Colonic mucosa (tissue), 4 donors: Measurements from ENCODE around the gene NEU1. TPM values are rescaled to one million over a fixed set of nuclear protein-coding genes. Genes with fewer than 3 reads are reported as not detected.
A peak's percentile ranks its signal among the peaks of the same experiment; 100 is the strongest.
"Not testable (repeated sequence)": the region's sequence is repeated elsewhere in the genome, so short reads cannot be mapped to it uniquely, and the experiment has no call there.

ENCODE experiments used
- DNase-seq: peaks from one replicate; pipeline ENCODE4 v3.0.0-alpha.2; 2020
- H3K27ac ChIP-seq: fragments of 200-600 bp; one replicate; pipeline ENCODE4 v1.8.0; 2021
- H3K27me3 ChIP-seq: fragments of 200-600 bp; one replicate; pipeline ENCODE4 v1.8.0; 2021
- H3K36me3 ChIP-seq: fragments of 200-600 bp; one replicate; pipeline ENCODE4 v1.8.0; 2021
- H3K4me1 ChIP-seq: fragments of 200-600 bp; one replicate; pipeline ENCODE4 v1.8.0; 2021; ENCODE audit warnings: mild to moderate bottlenecking
- H3K4me3 ChIP-seq: fragments of 200-600 bp; one replicate; pipeline ENCODE4 v1.8.0; 2021
- H3K9ac ChIP-seq, 2 donors: one replicate each; pipeline ENCODE4 v1.7.0; 2013; ENCODE audit warnings: control low read depth in 2 of 2, low read depth in 2 of 2, low read length in 2 of 2
- H3K9me3 ChIP-seq: fragments of 200-600 bp; one replicate; pipeline ENCODE4 v1.8.0; 2021
- CTCF ChIP-seq: fragments of 200-600 bp; IDR thresholded peaks from one replicate; pipeline ENCODE4 v1.8.0; 2022; ENCODE audit warnings: antibody characterized with exemption, mild to moderate bottlenecking
- intact Hi-C: fragments of 100-400 bp; cut with DNase I; formaldehyde crosslinking; loops from one replicate; pipeline ENCODE4 v1.14.1; 2022
- total RNA-seq, 2 donors: library from RNA; stranded (reverse); fragmentation: NEBNext Ultra II Directional in 1 of 2; extraction: Animal tissue kit (Norgen Biotek cat#: 25700) in 1 of 2; gene quantifications; one replicate each; pipeline ENCODE4 v1.2.1, GENCODE V29; 2021
- donor health status: healthy.
- donor health status: DM: no; HTN: no; CAD: no.
- donor health status: DM: no; HTN: no; CAD: no.

The NEU1 gene
- total RNA-seq, 2 donors from 2014 or later = 33.8 to 47.4 TPM

- Histone ChIP-seq H3K9me3 (no peaks in the 10 kb centered on the region), H3K9ac (peak overlapping the region in 1 of 2 donors; percentile 62), H3K27ac (peak overlapping the region; percentile 93), H3K4me1 (peaks cover 18% of the 10 kb centered on the region), H3K27me3 (no peaks in the 10 kb centered on the region), H3K4me3 (no peak overlapping the region), H3K36me3 (no peaks in the 10 kb centered on the region)
- intact Hi-C loops = no loop called here
- DNase-seq = no peak
- no peak for TF ChIP-seq CTCF
Observed at GRCh38 chr6:31874836-31875572, 12.4 kb upstream of the NEU1 start.

DNA sequence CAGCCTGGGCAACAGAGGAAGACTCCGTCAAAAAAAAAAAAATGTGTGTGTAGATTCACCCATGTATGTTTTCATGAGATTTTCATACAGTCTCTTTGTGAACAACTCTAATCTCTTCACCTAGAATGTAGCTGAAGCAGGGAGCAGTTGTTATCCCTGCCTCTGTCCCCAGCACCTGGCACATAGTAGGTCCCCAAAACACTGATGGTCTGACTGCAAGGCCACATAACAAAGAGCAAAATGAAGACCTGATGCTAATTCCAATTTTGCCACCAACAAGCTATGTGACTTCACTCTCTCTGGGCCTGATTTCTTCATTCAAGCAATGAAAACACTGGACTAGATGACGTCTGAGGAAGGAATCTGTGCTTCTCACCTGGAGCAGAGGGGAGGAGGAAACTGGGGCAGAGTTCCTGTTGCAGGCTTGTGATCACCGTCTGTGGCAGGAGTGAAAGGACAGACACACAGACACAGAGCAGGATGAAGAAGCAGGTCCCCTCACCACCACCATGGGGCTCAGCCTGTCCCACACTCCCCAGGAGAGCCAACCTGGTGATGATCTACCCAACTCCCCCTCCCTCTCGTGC, 11.6 kb upstream of the NEU1 start:
- no peak for DNase-seq
- H3K9ac ChIP-seq = peak overlapping the region in 1 of 2 donors; percentile 60
- H3K4me1 ChIP-seq = peaks cover 13% of the 10 kb centered on the region
- no peaks in the 10 kb centered on the region for H3K36me3 ChIP-seq
- no peak overlapping the region for H3K4me3 ChIP-seq
- peak overlapping the region; percentile 93 for H3K27ac ChIP-seq
- TF ChIP-seq CTCF = no peak
- intact Hi-C loops = no loop called here
- no peaks in the 10 kb centered on the region for H3K27me3 ChIP-seq
- no peaks in the 10 kb centered on the region for H3K9me3 ChIP-seq

GRCh38 chr6:31871046-31871659, 8.5 kb upstream of the NEU1 start:
- peaks cover 12% of the 10 kb centered on the region for H3K4me1 ChIP-seq
- TF ChIP-seq CTCF = no peak
- no peak overlapping the region for H3K27ac ChIP-seq
- H3K9me3 ChIP-seq = no peaks in the 10 kb centered on the region
- H3K27me3 ChIP-seq = no peaks in the 10 kb centered on the region
- no peak for DNase-seq
- intact Hi-C loops = no loop called here
- H3K36me3 ChIP-seq = peaks cover 4% of the 10 kb centered on the region
- no peak overlapping the region for H3K4me3 ChIP-seq
- H3K9ac ChIP-seq = no peak overlapping the region

- TF ChIP-seq CTCF = no peak
- H3K36me3 ChIP-seq = peaks cover 4% of the 10 kb centered on the region
- no peak overlapping the region for H3K27ac ChIP-seq
- H3K27me3 ChIP-seq = no peaks in the 10 kb centered on the region
- DNase-seq = no peak
- peaks cover 7% of the 10 kb centered on the region for H3K4me1 ChIP-seq
- H3K9me3 ChIP-seq = no peaks in the 10 kb centered on the region
- no peak overlapping the region for H3K9ac ChIP-seq
- no peak overlapping the region for H3K4me3 ChIP-seq
- intact Hi-C loops = no loop called here
Observed at GRCh38 chr6:31870385-31870921, 7.8 kb upstream of the NEU1 start.

DNA sequence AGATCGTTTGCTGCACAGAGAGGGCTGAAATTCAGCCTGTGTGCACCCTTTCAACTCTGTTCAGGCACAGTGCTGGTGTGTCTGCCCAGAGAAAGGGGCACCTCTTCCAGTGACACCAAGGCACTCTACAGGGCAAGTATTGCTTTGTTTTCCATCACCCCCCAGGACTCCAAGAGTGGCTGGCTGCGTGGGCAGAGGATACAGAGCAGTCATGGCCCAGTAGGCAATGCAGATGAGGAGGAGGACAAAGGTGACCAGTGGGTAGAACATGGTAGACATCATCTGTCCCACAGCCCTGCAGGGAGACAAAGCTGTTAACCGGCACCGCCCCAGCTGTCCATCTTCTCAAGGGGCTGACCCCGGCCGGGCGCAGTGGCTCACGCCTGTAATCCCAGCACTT, 6.7 kb upstream of the NEU1 start:
- H3K27ac ChIP-seq = no peak overlapping the region
- peaks cover 4% of the 10 kb centered on the region for H3K36me3 ChIP-seq
- DNase-seq = no peak
- intact Hi-C loops = no loop called here
- no peak overlapping the region for H3K9ac ChIP-seq
- H3K4me1 ChIP-seq = peaks cover 2% of the 10 kb centered on the region
- no peak for TF ChIP-seq CTCF
- no peaks in the 10 kb centered on the region for H3K27me3 ChIP-seq
- no peak overlapping the region for H3K4me3 ChIP-seq
- H3K9me3 ChIP-seq = no peaks in the 10 kb centered on the region

DNA sequence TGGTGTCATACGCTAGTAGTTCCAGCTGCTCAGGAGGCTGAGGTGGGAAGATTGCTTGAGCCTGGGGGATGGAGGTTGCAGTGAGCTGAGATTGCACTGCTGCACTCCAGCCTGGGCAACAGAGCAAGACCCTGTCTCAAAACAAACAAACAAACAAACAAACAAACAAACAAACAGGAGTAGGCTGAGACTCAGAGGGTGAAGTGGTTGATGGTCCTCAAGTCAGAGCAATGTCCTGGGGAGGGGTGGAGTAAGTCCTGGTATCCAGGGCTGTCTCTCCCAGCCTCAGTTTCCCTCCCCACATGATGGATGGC, 6.0 kb upstream of the NEU1 start:
- intact Hi-C loops, H3K27me3 ChIP-seq, DNase-seq, H3K4me3 ChIP-seq, H3K36me3 ChIP-seq, H3K27ac ChIP-seq, H3K4me1 ChIP-seq, H3K9me3 ChIP-seq, H3K9ac ChIP-seq: not testable (repeated sequence)
